Choroid plexus epithelial cell (primary cell): ENCODE data around the gene INSR.

Experiments used
- DNase-seq: peaks from one replicate; pipeline ENCODE4 v3.0.0-alpha.2; 2010; ENCODE audit warnings: low read depth
- H3K4me3 ChIP-seq: 2 replicates; pipeline ENCODE4 v1.5.1; 2011; ENCODE audit warnings: low read depth, mild to moderate bottlenecking, control low read depth, low read length, moderate library complexity
- CTCF ChIP-seq: conservative IDR thresholded peaks from 2 replicates; pipeline ENCODE4 v1.5.1; 2011; ENCODE audit warnings: low read depth, mild to moderate bottlenecking, control low read depth, inconsistent platforms, low read length, moderate library complexity

INSR gene

DNA sequence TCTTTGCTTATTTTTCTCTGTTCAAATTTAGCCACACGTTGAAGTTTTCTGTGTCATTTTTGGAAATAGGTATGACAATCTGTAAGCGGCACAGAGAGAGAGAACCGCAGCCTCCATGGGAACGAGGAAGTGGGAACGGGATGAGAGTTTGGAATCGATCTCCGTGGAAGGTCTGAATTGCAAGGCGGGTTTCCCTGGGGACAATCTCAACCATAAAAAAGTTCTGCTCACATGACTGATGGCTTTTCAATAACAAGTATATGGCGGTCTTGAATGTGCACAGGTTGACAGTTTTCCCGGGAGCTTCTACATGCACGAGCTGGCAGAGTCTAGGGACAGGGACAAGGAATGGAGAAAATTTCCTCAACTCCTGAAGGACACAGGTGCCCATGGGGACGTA is 90.9 kb downstream of the INSR start:
- H3K4me3 ChIP-seq = no peak overlapping the region
- DNase-seq = no peak
- TF ChIP-seq CTCF = no peak

DNA sequence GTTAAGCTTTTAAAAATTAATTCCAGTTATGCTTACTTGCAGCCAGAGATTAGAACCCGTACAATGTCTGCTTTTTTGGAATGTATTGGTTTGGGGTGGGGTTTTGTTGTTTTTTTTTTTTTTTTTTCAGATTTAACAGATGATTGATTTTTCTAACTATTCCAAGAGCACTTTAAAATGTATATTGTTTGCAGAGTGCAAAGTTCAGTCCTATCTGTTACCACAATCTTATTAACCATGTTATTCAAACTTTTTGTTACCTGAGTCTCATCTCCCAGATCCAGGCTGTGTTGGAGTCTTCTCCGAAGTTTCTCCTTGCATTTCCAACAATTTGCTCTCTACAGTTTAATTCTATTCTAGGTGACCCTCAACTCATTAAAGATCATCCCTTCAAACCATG is 91.3 kb downstream of the INSR start:
- DNase-seq = no peak
- TF ChIP-seq CTCF = no peak
- no peak overlapping the region for H3K4me3 ChIP-seq

DNA sequence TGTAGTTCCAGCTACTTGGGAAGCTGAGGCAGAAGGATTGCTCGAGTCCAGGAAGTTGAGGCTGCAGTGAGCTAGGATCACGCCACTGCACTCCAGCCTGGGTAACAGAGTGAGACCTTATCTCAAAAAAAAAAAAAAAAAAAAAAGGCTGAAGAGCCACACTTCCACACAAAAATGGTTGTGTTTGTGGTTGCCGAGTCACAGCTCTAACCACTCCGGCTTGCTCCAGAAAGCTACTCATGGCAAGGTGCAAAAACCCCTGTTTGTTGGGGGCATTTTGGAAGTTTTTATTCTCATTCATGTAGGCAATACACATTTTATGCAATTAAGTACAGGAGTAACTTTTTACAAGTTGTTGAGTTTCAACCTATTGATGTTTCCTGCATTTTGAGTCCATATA is 93.5 kb downstream of the INSR start:
- H3K4me3 ChIP-seq = no peak overlapping the region
- TF ChIP-seq CTCF = no peak
- DNase-seq = no peak

GRCh38 chr19:7199613-7200533 is 94.3 kb downstream of the INSR start:
- no peak overlapping the region for H3K4me3 ChIP-seq
- no peak for DNase-seq
- no peak for TF ChIP-seq CTCF

- DNase-seq = peak; percentile 96
- no peak for TF ChIP-seq CTCF
- H3K4me3 ChIP-seq = peak overlapping the region; percentile 75
Measured at GRCh38 chr19:7197760-7198696, 96.2 kb downstream of the INSR start.

- peak; percentile 98 for DNase-seq
- no peak for TF ChIP-seq CTCF
- peak overlapping the region; percentile 51 for H3K4me3 ChIP-seq
Measured at GRCh38 chr19:7197119-7197759, 97.0 kb downstream of the INSR start.
